ENCODE results near the gene MORC4.

- no peak for TF ChIP-seq CTCF (conservative IDR thresholded peaks at IDR 0.05; ENCODE audit: low read depth, low read length)
- TF ChIP-seq EZH2phosphoT487 (IDR thresholded peaks at IDR 0.05; ENCODE audit: borderline replicate concordance, low read length) = no peak
These were observed 23.6 kb downstream of the MORC4 start for GRCh38 chrX:106976416-106976815.
